NCI-H2029 (cell line): Measurements from ENCODE around the gene MLPH.

Experiments used
- DNase-seq: peaks from one replicate; lab custom pipeline; 2025; lab: John Stamatoyannopoulos, UW

The MLPH gene

DNA sequence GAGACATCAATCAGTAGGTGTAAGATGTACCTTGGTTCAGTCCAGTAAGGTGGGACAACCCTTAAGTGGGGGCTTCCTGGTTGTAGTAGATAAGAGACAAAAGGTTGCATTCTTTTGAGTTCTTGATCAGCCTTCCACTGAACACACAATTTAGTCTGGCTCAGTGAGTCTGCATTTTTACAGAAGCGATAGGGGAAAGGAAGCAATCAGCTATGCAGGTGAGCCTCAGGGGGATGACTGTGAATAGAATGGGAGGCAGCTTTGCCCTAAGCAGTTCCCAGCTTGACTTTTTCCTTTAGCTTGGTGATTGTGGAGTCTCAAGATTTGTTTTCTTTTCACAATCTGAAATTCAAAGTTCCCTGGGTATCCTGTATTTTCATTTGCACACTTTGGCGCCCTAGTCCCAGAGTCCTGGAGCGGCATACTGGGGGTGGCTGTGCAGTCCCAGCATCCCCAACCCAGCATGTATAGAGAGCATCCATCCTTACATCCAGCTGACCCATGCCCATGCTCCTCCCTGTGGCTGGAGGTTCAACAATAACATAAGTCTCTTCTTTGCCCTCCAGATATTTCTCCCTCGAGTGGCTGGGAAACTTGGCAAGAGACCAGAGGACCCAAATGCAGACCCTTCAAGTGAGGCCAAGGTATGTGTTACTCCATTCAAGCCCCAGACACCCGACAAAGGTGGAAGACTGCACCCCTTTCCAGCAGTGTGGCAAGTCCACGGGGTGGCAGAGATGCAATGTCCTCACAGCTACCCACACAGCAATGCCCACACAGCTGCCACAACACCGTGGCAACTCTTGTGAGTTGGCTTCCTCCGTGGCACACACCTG lies 59.2 kb downstream of the MLPH start:
- DNase-seq = no peak

DNA sequence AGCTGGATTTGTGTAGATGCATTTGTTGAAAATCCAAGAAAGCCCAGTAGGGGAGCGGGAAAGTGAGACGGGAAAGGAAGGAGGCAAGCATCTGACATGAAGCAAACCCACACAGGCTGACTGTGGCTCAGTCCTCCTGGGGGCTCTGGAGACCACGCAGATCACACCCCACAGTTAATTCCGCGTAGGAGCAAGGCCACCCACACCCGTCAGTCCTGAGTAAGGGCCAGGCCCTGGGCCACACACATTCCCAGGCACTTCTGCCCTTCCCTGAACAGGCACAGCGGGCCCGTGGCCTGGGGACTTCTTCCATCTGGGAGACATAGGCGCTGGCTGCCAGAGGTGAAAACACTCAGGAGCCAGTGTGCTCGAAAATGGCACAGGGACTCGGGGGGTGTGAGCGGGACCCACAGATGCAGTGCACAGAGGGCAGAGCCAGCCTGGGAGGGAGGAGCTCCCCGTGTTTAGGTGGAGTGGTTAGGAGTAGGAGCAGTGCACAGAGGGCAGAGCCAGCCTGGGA lies 59.9 kb downstream of the MLPH start:
- DNase-seq = no peak

DNA sequence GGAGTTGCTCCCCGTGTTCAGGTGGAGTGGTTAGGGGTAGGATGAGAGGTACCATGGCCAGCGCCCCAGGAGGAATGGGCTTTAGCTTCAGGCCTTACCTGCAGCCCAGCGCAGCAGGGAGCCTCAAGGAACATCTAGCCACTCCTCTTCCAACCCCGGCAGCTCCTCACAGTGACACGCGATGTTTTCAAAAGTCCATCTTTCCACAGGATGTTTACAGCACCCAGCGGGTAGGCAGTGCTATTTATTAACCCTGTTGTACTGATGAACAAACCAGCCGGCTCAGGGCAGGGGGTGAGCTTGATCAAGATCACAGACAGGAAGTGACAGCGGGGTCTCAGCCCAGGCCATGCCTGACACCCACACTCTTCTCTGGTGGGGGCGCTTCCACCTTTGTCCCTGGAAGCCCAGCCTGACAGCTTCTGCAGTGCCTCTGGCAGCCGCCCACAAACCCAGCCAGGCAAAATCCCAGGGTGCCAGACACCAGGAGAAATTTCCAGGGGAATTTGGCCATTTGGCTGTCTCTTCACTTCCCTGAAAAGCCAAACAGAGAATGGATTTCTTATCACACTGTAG lies 60.9 kb downstream of the MLPH start:
- DNase-seq = no peak

DNA sequence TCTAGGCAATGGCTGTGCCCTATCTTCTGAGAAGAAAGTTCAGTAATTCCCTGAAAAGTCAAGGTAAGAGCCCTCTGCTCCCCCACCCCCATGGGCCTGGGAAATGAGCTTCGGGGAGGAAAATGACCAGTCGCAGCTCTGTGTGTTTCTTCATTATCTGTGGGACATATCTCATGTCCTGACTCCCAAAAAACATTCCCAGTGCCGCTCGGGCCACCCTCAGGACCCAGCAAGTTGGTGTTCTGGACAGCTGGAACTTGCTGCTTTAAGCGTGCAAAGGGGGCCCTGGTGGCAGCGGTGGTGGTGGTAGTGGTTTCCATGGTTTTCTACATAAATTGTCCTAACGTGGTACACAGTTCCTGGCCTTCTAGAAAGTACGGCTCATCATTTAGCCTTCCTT lies 62.2 kb downstream of the MLPH start:
- no peak for DNase-seq

DNA sequence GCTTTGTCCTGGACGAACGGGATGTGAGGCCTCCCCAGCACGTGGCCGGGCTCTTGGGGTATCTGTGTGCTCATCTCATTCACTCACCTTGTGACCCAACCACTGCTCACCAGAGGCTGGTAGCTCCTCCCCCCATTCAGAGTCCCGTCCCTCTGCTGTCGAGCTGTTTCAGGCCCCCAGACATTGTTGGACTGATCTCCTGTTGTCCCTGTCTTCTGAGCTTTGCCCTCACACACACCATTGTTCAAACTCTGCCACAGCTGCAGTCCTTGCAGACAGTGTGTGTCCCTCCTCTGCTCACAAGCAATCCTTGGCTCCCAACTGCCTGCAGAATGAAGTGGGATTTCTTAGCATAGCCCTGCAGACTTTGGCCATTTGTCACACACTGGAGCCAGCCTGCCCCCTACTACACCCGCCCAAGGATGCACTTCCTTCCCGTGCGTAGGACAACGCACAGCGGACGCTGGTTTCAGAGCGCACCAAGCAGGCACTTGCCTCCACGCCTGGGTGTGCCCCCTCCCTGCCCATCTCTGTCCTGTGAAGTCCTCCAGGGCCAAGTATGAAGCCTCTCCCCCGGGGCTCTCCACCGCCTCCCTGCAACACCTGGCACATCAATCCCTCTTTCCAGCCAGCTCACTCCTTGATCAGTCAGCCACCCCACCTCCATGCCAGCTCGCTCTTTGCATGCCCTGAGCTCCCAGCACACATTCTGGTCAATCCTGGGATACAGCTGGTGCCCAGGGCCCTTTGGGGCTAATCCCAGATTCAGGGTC lies 62.8 kb downstream of the MLPH start:
- no peak for DNase-seq

DNA sequence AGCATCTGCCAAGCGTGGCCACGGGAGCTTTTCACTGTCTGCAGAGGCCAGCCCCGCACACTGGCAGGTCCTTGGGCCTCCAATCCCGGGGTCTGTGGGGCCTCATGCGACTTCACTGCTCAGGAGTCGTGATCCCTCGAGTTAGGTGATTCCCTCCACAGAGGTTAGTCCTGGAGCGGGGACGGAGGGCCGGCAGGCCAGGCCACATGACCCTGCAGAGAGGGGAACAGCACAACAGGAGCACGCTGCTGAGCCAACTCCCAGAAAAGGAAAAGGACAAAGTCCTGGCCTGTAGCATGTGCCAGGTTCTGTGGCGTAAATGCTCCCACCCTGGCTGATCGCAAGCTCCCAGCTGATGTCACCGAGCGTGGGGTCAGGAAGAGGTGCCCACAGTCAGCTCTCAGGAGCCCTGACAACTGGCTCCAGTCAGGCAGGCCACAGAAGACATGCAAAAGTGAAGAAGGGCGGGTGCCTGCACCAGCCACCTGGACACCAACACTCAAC lies 64.1 kb downstream of the MLPH start:
- DNase-seq = no peak

DNA sequence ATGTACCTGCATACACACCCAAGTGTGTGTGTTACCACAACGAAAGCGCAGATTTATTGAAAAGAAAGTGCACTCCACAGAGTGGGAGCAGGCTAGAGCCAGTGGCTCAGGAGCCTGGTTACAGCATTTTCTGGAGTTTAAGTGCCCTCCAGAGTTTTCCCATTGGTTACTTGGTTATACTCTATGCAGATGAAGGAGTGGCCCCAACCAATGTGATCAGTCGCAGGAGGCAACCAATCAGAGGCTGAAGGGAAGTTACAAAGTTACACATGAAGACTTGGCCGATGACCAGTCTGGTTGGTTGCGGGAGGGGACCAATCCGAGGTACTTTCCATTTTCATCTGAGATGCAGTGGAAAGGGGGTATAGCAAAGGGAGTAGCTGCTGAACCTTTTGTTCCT lies 65.9 kb downstream of the MLPH start:
- DNase-seq = no peak

DNA sequence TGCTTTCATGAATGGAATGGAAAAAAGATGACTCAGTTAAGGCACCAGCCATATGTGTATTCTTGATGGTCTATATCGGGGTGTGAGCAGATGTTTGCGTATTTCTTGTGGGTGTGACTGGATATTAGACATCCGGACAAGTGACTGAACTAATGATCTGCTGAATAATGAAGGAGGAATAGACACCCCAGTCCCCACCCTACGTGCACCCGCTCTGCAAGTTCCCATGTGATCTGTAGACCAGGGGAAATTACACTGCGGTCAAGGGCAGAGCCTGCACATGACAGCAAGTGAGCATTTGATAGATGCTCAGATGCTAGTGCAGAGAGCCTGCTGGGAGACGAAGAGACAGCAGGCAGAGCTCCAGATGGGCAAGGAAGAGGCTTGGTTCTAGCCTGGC lies 66.9 kb downstream of the MLPH start:
- no peak for DNase-seq

DNA sequence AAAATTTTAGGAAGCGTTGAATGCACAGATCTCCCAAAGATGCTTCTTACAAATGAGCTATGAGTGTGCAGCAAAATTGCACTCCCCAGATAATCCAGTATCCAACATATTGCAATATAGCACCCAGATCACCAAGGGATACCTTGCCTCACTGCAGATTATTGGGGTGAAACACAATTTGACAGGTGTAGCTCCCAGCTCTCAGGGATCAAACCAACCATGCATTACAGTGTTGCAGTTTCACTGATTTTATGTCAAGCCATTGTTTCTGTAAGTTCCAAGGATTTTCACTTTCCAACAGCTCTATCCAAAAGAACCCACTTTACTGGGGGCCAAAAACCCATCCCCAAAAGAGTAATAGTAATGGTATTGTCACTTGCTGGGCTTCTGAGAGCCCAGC lies 68.5 kb downstream of the MLPH start:
- no peak for DNase-seq

DNA sequence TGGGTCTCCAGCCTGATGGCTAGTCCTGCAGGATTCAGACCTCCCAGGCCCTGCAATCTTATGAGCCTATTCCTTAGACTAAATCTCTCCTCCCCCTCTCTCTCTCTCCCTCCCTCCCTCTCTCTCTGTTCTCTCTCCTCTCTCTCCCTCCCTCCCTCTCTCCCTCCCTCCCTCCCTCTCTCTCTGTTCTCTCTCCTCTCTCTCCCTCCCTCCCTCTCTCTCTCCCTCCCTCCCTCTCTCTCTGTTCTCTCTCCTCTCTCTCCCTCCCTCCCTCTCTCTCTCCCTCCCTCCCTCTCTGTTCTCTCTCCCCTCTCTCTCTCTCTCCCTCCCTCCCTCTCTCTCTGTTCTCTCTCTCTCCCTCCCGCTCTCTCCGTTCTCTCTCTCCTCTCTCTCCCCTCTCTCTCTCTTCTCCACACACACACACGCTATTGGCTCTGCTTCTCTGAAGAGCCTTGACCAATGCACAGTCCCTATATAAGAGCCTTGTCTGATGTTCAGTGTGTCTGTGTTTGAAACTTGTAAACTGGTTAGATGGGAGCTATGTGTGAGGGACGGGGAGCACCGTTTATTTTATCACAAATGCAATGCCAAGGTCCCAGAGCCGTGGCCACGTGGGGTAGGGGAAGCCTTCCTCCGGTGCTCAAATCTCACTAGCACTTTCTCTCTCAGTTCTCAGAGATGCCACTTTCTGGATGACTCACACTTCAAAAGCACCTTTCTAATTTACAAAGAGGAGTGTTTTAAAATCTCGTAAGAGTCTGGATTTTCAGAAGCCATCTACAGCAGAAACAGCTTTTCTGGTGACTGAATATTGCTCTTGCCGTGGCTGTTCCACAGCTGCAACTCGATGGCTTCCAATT lies 70.0 kb downstream of the MLPH start:
- DNase-seq = no peak

DNA sequence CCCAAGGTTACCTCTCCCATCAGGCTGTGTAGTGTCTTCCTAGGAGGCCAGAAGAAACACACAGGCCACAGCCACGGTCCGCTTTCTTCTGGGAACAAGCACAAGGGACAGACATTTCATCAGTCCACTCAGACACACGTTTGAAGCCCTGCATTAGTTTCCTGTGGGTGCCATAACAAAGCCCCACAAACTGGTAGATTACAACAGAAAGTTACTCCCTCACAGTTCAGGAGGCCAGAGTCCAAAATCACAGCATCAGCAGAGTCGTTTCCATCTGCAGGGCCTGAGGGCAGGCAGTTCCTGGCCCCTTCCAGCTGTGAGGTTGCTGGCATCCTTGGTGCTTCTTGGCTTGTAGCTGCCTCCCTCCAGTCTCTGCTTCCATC lies 70.6 kb downstream of the MLPH start:
- DNase-seq = no peak

DNA sequence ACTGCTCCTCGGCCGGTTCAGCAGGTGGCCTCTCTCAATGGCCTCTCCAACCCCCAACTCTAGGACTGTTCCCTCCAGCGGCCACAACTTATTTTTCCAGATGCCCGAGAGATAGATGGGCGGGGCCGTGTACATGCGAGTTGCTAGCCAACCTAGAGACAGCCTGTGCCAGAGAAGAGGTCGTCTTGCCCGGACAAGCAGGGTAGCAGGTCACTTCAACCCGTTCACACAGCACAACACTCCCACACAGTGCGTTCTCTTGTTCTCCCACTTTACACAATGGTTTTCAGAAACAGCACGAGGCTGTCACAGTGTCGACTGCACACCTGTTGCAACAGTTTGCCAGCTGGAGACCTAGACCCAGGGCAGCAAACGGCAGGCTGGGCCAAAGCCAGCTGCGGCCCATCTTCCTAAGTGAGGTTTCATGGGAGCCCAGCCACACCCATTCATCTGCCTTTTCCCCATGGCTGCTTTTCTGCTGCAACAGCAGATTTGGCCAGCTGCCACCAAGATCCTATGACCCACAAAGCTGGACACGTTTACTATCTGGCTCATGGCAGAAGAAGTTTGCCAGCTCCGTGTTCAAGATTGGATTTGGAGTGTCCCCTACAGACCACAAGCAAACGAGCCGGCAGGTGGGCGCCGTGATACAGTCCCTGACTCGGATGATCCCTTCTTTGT lies 72.0 kb downstream of the MLPH start:
- DNase-seq = peak; percentile 65

DNA sequence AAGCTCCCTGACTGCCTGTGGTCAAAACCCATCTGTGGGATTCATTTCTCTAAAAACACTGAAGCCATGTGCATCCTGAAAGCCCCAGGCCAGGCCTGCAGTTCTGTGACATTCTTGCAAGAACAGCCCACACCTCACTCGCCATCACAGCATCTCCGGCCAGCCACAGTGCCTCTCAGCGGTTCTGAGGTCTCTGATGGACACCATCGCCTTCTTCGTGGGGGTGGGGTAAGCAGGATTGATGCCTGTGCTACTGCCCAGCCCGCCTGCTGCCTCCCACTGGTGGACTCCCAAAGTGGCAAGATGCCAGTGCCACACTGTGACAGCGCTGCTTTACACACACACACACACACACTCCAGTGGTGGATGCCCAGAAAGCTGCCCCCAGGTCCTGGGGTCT lies 74.2 kb downstream of the MLPH start:
- DNase-seq = no peak

DNA sequence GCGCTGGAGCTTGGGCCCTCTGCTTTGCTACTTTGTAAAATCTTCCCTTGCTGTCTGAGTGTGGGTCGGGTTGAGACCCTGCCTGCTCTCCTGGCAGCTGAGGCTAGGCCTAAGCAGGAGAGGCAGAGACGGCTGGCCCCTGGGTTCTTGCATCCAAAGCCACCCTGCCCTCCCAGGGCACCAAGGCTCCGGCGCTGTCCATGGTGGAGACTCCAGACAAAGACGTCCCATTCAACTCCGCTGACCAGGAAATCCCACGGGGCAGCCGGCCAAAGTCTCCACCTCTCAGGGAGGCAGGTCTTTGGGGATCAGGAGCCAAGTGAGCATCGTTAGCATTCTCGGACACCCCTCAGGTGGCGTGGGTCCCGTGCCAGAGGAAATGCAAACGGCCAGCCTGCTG lies 76.8 kb downstream of the MLPH start:
- DNase-seq = no peak

DNA sequence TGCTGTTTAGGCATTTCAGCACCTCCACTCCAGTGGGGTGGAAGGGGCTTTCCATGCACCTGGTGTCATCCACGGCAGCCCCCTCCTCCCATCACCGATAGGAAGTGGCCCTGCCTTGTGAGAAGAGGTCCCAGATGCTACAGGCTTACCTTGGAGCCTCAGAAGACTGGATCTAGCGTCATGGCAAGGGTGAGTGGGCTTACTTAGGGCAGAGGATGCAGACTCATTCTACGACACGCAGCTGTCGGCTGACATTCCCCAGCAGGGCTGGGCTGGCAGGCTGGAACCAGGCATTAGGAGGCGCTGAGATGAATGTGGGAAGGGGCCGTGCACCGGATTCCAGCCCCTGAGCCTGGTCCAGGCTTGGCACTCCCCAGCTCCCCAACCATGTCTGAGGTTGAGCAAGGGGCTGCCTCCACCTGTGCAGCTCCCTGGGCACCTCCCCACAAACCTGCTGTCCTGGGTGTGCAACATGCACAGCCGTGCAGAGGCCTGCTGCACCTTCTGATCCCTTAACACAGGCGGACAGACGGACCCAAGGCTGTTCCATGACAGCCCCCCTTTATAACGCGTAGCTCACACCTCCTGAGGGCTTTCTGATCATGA lies 77.6 kb downstream of the MLPH start:
- no peak for DNase-seq

DNA sequence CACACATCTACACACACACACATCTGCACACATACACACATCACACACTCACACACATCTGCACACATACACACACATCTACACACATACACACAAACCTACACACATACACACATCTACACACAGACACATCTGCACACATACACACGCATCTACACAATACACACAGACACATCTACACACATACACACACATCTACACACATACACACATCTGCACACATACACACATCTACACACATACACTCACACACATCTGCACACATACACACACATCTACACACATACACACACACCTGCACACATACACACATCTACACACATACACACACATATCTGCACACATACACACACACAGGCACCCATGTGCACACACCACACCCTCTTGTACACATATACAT lies 78.9 kb downstream of the MLPH start:
- no peak for DNase-seq

DNA sequence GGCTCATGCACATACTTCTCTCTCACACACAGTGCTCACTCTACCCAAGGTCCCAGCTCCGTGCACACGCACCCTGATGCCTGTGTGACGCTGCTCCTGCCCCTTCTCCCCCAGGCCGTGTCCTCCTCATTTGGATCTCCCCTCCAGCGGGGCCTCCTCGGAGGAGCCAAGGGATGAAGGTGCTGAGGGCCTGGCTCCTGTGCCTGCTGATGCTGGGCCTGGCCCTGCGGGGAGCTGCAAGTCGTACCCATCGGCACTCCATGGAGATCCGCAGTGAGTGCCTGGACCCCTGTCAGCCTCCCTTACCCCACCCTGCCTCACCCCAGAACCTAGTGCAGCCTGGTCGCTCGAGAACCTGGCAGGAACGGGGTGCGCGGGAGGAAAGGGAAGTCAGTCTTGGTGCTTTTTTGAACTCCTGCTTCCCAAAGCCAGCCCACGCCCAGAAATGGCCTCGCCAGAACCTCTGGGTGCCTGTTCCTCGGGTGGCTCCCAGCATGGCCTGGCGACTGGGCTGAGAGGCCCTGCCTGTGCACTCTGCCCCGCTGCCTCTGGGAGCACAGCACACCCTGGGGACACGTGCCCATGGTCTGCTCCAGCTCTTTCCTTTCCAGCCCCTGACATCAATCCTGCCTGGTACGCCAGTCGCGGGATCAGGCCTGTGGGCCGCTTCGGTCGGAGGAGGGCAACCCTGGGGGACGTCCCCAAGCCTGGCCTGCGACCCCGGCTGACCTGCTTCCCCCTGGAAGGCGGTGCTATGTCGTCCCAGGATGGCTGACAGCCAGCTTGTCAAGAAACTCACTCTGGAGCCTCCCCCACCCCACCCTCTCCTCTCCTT lies 79.6 kb downstream of the MLPH start, which contains the start of gene PRLH:
Gene PRLH, plus strand, starts transcription at position 174 of the 835 bp plus-strand sequence. Its CDS starts 0 bp downstream, at position 174.
- DNase-seq = no peak

DNA sequence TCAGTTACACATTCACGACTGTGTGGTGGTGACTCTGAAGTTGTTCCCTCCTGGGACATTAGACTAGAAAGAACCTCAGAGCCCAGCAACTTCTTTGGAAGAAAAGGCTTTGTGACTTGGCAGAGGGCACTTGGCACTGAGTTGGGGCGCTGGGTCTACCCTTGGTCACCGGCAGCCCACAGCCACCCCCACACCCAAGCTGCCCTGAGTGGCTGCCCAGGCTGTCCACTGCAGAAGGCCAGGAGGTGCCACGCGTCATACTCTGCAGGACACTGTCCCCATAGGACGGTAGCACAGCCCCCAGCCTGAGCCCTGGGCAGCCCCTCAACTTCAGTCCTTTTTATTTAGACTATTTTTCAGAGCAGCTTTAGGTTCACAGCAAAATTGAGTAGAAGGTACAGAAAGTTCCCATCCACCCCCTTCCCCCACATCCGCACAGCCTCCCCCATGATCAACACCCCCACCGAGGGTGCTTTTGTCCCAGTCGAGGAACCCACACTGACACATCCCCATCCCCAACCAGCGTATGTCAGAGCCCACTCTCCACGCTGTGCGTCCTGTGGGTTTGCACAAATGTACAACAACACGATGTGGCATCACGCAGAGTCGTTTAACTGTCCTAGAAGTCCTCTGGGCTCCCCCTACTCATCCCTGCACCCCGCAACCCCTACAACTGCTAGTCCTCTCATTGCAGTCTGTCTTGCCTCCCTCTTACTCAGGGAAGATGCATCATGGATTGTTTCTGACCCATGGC lies 80.4 kb downstream of the MLPH start:
- no peak for DNase-seq

DNA sequence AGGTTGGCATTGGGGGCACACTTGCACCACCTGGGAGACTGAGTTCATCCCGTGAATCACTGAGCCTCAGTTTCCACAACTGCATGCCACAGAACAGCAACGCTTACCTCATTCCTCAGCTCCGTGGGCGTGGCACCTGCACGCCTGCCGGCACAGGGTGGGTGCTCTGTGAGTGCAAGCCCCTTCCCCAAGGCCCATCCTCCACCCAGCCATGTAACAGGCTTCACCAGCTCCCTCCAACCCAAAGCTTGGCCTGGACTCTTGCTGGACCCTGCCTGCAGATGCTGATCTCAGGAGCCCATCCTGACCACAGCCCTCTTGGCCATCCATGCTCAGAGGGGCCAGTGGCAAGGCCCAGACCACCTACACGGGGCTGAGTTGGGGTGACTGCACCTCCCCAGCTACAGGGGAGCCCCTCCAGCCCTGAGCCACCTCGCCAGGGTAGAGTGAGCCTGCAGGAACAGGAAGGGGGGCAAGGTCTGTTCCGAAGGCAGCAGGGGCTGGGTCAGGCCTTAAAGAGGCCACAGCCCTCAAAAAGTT lies 81.1 kb downstream of the MLPH start:
- DNase-seq = no peak
